Measurements from ENCODE around the gene FASN. TPM values are rescaled to one million over a fixed set of nuclear protein-coding genes. Genes with fewer than 3 reads are reported as not detected.

FASN gene
- total and polyA plus RNA-seq, 2 of the 13 experiments (the other 11 are each of a cell fraction or from before 2014, with no cell fraction given): 51.7 to 101 TPM

- TF ChIP-seq PHB2 (IDR thresholded peaks at IDR 0.05; ENCODE audit: partially characterized antibody): no peak
- TF ChIP-seq AGO1 (IDR thresholded peaks at IDR 0.05; ENCODE audit: low read depth, low read length, poor library complexity, severe bottlenecking): peak; percentile 11
- no peak for TF ChIP-seq ZBTB20 (CRISPR knock-in tag; IDR thresholded peaks at IDR 0.05; ENCODE audit: borderline replicate concordance, low read depth)
- TF ChIP-seq ERF (CRISPR knock-in tag; IDR thresholded peaks at IDR 0.05): peak; percentile 37; the same call in 1 of the 2 replicates
- 0 out of 2 replicates have a peak, but pooled peaks have one; percentile 65 for TF ChIP-seq ZNF75D (CRISPR knock-in tag; IDR thresholded peaks at IDR 0.05; ENCODE audit: borderline replicate concordance)
- TF ChIP-seq MED1 (CRISPR knock-in tag; IDR thresholded peaks at IDR 0.05): no peak
- TF ChIP-seq SOX5 (CRISPR knock-in tag; IDR thresholded peaks at IDR 0.05; ENCODE audit: borderline replicate concordance): no peak
- no peak for TF ChIP-seq ETV6 (CRISPR knock-in tag; conservative IDR thresholded peaks at IDR 0.05)
- peak; percentile 68; the same call in 1 of the 2 replicates for TF ChIP-seq TEAD2 (CRISPR knock-in tag; IDR thresholded peaks at IDR 0.05)
- TF ChIP-seq DR1 (CRISPR knock-in tag; IDR thresholded peaks at IDR 0.05): no peak
- no peak for TF ChIP-seq FOXA1 (IDR thresholded peaks at IDR 0.05)
- TF ChIP-seq FOXA1 (CRISPR knock-in tag; IDR thresholded peaks at IDR 0.05): no peak
- TF ChIP-seq PCBP1 (IDR thresholded peaks at IDR 0.05; ENCODE audit: borderline replicate concordance, low read depth, low read length): no peak
- TF ChIP-seq YY1 (IDR thresholded peaks at IDR 0.05; ENCODE audit: insufficient read depth, insufficient replicate concordance, low read depth, low read length): peak; percentile 37
- no peak for TF ChIP-seq CAMTA2 (CRISPR knock-in tag; IDR thresholded peaks at IDR 0.05; ENCODE audit: borderline replicate concordance)
- no peak for TF ChIP-seq LRRFIP1 (CRISPR knock-in tag; conservative IDR thresholded peaks at IDR 0.05)
- no peak for TF ChIP-seq CREM (IDR thresholded peaks at IDR 0.05)
- TF ChIP-seq CREM (CRISPR knock-in tag; IDR thresholded peaks at IDR 0.05): no peak
- TF ChIP-seq MLX (CRISPR knock-in tag; IDR thresholded peaks at IDR 0.05): no peak
- 0 out of 2 replicates have a peak, but pooled peaks have one; percentile 12 for TF ChIP-seq GZF1 (CRISPR knock-in tag; IDR thresholded peaks at IDR 0.05)
- TF ChIP-seq CREBL2 (CRISPR knock-in tag; IDR thresholded peaks at IDR 0.05; ENCODE audit: borderline replicate concordance): peak; percentile 14; the same call in 1 of the 2 replicates
- no peak for TF ChIP-seq ZNF30 (CRISPR knock-in tag; IDR thresholded peaks at IDR 0.05)
- TF ChIP-seq FIP1L1 (IDR thresholded peaks at IDR 0.05; ENCODE audit: borderline replicate concordance, insufficient read depth, low read depth, low read length): 0 out of 2 replicates have a peak, but pooled peaks have one; percentile 59
- no peak for TF ChIP-seq ZFAT (CRISPR knock-in tag; conservative IDR thresholded peaks at IDR 0.05)
- TF ChIP-seq ZBTB38 (CRISPR knock-in tag; IDR thresholded peaks at IDR 0.05): no peak
- TF ChIP-seq ZMYM4 (CRISPR knock-in tag; IDR thresholded peaks at IDR 0.05): no peak
- no peak for TF ChIP-seq CEBPG (CRISPR knock-in tag; IDR thresholded peaks at IDR 0.05)
- peak; percentile 15; the same call in 1 of the 2 replicates for TF ChIP-seq CTCF (CRISPR knock-in tag; IDR thresholded peaks at IDR 0.05)
These were observed 685 bp downstream of the FASN start (continued) for GRCh38 chr17:82097184-82097918.

All from HepG2 (cell line).